Vagina (tissue), 2 donors: ENCODE measurements around the gene DNAH9.

Experiments
- POLR2AphosphoS5 ChIP-seq, 2 donors: sonication (generic); formaldehyde crosslinking; IDR thresholded peaks; one replicate each; pipeline ENCODE4 v1.9.0; 2017; ENCODE audit warnings: antibody characterized with exemption in 2 of 2, mild to moderate bottlenecking in 2 of 2, low read depth in 1 of 2; ENCODE audit not compliant: insufficient read depth in 1 of 2
- TF ChIP-seq, protein P1 (sequence below), 3 experiments: fragments of 450-650 bp in 2 of 3; fragments of 200-600 bp in 1 of 3; sonication (generic) in 1 of 3; IDR thresholded peaks; one replicate each; pipeline ENCODE4 v1.5.1; 2017 to 2019; ENCODE audit warnings: antibody characterized with exemption in 3 of 3, mild to moderate bottlenecking in 2 of 3, moderate library complexity in 2 of 3

DNA sequence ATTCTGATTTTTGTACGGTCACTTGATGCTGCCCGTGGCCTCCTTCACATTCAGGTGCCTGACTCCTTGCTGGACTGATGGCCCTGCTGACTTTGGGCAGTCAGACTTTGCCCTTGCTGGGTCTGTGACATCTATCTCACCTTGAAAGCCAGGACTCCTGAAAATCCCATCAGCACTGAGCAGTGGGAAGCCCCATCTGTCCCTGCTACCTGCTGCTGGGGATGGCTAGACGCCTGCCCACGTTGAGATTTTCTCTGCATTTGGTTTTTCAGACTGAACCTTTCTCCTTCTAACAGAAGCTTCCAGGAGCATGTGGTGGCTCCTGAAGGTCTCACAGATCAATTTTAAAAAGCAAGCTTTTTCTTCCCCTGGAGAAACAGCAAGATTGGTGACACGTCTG is 409.2 kb downstream of the DNAH9 start:
- TF ChIP-seq, protein P1, sequence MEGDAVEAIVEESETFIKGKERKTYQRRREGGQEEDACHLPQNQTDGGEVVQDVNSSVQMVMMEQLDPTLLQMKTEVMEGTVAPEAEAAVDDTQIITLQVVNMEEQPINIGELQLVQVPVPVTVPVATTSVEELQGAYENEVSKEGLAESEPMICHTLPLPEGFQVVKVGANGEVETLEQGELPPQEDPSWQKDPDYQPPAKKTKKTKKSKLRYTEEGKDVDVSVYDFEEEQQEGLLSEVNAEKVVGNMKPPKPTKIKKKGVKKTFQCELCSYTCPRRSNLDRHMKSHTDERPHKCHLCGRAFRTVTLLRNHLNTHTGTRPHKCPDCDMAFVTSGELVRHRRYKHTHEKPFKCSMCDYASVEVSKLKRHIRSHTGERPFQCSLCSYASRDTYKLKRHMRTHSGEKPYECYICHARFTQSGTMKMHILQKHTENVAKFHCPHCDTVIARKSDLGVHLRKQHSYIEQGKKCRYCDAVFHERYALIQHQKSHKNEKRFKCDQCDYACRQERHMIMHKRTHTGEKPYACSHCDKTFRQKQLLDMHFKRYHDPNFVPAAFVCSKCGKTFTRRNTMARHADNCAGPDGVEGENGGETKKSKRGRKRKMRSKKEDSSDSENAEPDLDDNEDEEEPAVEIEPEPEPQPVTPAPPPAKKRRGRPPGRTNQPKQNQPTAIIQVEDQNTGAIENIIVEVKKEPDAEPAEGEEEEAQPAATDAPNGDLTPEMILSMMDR (IDR thresholded peaks at IDR 0.05): no peak
- TF ChIP-seq POLR2AphosphoS5 (IDR thresholded peaks at IDR 0.05; ENCODE audit: insufficient read depth in 1 of 2, low read depth in 1 of 2): no peak
